ENCODE data around the gene NDUFAF2.

- TF ChIP-seq, protein P1, sequence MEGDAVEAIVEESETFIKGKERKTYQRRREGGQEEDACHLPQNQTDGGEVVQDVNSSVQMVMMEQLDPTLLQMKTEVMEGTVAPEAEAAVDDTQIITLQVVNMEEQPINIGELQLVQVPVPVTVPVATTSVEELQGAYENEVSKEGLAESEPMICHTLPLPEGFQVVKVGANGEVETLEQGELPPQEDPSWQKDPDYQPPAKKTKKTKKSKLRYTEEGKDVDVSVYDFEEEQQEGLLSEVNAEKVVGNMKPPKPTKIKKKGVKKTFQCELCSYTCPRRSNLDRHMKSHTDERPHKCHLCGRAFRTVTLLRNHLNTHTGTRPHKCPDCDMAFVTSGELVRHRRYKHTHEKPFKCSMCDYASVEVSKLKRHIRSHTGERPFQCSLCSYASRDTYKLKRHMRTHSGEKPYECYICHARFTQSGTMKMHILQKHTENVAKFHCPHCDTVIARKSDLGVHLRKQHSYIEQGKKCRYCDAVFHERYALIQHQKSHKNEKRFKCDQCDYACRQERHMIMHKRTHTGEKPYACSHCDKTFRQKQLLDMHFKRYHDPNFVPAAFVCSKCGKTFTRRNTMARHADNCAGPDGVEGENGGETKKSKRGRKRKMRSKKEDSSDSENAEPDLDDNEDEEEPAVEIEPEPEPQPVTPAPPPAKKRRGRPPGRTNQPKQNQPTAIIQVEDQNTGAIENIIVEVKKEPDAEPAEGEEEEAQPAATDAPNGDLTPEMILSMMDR (IDR thresholded peaks at IDR 0.05 in 2 of 3, conservative IDR thresholded peaks at IDR 0.05 in 1 of 3; ENCODE audit: control insufficient read depth in 2 of 3, extremely low read depth in 1 of 3, insufficient read depth in 1 of 3, low read depth in 3 of 3, low read length in 3 of 3): no peak
- TF ChIP-seq ZNF24 (IDR thresholded peaks at IDR 0.05) (no peak), NR2F1 (conservative IDR thresholded peaks at IDR 0.05) (no peak), ZBTB40 (IDR thresholded peaks at IDR 0.05; ENCODE audit: borderline replicate concordance) (no peak), CREB1 (IDR thresholded peaks at IDR 0.05; ENCODE audit: low read depth) (no peak), GABPA (IDR thresholded peaks at IDR 0.05; ENCODE audit: low read depth) (no peak), CHD2 (IDR thresholded peaks at IDR 0.05; ENCODE audit: borderline replicate concordance, low read depth, low read length) (peak; percentile 40; the same call in 1 of the 2 replicates), POLR2AphosphoS5 (IDR thresholded peaks at IDR 0.05; ENCODE audit: low read length) (peak; percentile 78; the same call in 1 of the 2 replicates), POLR2A (IDR thresholded peaks at IDR 0.05; ENCODE audit: low read depth, low read length) (peak; percentile 78)
- TF ChIP-seq, protein P2, sequence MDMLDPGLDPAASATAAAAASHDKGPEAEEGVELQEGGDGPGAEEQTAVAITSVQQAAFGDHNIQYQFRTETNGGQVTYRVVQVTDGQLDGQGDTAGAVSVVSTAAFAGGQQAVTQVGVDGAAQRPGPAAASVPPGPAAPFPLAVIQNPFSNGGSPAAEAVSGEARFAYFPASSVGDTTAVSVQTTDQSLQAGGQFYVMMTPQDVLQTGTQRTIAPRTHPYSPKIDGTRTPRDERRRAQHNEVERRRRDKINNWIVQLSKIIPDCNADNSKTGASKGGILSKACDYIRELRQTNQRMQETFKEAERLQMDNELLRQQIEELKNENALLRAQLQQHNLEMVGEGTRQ (IDR thresholded peaks at IDR 0.05; ENCODE audit: borderline replicate concordance, low read depth, low read length): no peak
These were observed at the start of gene NDUFAF2, which contains the start of gene ERCC8 for GRCh38 chr5:60944904-60945812.
